B cell (primary cell): ENCODE data around the gene TMPRSS5. TPM values are rescaled to one million over a fixed set of nuclear protein-coding genes. Genes with fewer than 3 reads are reported as not detected.

Source experiments
- ATAC-seq: fragments of 200-7000 bp; cut with Tn5 transposase; one replicate; pipeline ENCODE4 v1.10.0; 2021; ENCODE audit warnings: low read depth, mild to moderate bottlenecking, moderate number of reproducible peaks, moderate library complexity
- CTCF ChIA-PET: fragments of 350-600 bp; sonication (Branson Sonifier 250); formaldehyde crosslinking; loops from one replicate; lab custom pipeline; 2021; ENCODE audit warnings: antibody characterized with exemption, inconsistent platforms; lab: Charles Lee
- POLR2A ChIA-PET: fragments of 350-600 bp; sonication (Branson Sonifier 250); formaldehyde crosslinking; loops from one replicate; lab custom pipeline; 2021; ENCODE audit warnings: antibody characterized with exemption; lab: Charles Lee
- DNase-seq: peaks from one replicate; pipeline ENCODE4 v3.0.0; 2013
- H2AFZ ChIP-seq: 2 replicates; pipeline ENCODE4 v1.6.1; 2012; ENCODE audit warnings: mild to moderate bottlenecking, low read depth, low read length; ENCODE audit not compliant: insufficient read depth, poor library complexity, severe bottlenecking
- H3K27ac ChIP-seq, 2 donors: 1 replicate in 1 of 2; 2 replicates in 1 of 2; pipeline ENCODE4 v1.5.1; 2012 to 2013; ENCODE audit warnings: low read length in 2 of 2, mild to moderate bottlenecking in 2 of 2, moderate library complexity in 1 of 2
- H3K27me3 ChIP-seq, 4 experiments: fragments of 200-600 bp in 1 of 4; sonication (generic) in 1 of 4; replicated peaks in 1 of 4; 1 replicate in 2 of 4; 2 replicates in 2 of 4; pipeline versions ENCODE4 v1.6.1 to v1.7.0; 2013 to 2016; ENCODE audit warnings: low read length in 3 of 4, mild to moderate bottlenecking in 2 of 4, mixed read lengths in 1 of 4, moderate library complexity in 1 of 4; ENCODE audit not compliant: insufficient read depth in 4 of 4, control insufficient read depth in 3 of 4; ENCODE audit errors: control extremely low read depth in 1 of 4
- H3K36me3 ChIP-seq, 2 experiments: replicated peaks in 1 of 2; 1 replicate in 1 of 2; 2 replicates in 1 of 2; pipeline versions ENCODE4 v1.6.1 to v1.7.1; 2013; ENCODE audit warnings: low read length in 1 of 2; ENCODE audit not compliant: insufficient read depth in 2 of 2, control insufficient read depth in 1 of 2; ENCODE audit errors: control extremely low read depth in 1 of 2, extremely low read depth in 1 of 2
- H3K4me1 ChIP-seq, 2 donors: fragments of 200-600 bp in 1 of 2; sonication (generic) in 1 of 2; 1 replicate in 1 of 2; 2 replicates in 1 of 2; pipeline versions ENCODE4 v1.5.1 to v1.6.1; 2013 to 2017; ENCODE audit warnings: low read length in 2 of 2; ENCODE audit not compliant: control insufficient read depth in 2 of 2, insufficient read depth in 2 of 2
- H3K4me2 ChIP-seq: replicated peaks from 2 replicates; pipeline ENCODE3; 2012; ENCODE audit warnings: mild to moderate bottlenecking, low read depth, low read length; ENCODE audit not compliant: poor library complexity, severe bottlenecking
- H3K4me3 ChIP-seq, 5 experiments: fragments of 200-600 bp in 1 of 5; sonication (generic) in 1 of 5; 1 replicate in 3 of 5; 2 replicates in 2 of 5; pipeline versions ENCODE4 v1.5.1 to v1.7.0; 2011 to 2016; ENCODE audit warnings: low read length in 4 of 5, mild to moderate bottlenecking in 4 of 5, low read depth in 2 of 5, control low read depth in 1 of 5, moderate library complexity in 1 of 5; ENCODE audit not compliant: insufficient read depth in 1 of 5; ENCODE audit errors: control extremely low read depth in 1 of 5, extremely low read depth in 1 of 5
- H3K79me2 ChIP-seq: fragments of 200-600 bp; sonication (generic); one replicate; pipeline ENCODE4 v1.6.0; 2016; ENCODE audit warnings: low read length; ENCODE audit not compliant: control insufficient read depth, insufficient read depth
- H3K9ac ChIP-seq: fragments of 200-600 bp; sonication (generic); 2 replicates; pipeline ENCODE4 v1.6.1; 2017; ENCODE audit warnings: mild to moderate bottlenecking, low read length, moderate library complexity
- H3K9me3 ChIP-seq, 3 donors: one replicate each; pipeline versions ENCODE4 v1.6.1 to v1.7.1; 2013; ENCODE audit warnings: low read length in 2 of 3; ENCODE audit not compliant: control insufficient read depth in 2 of 3, insufficient read depth in 1 of 3; ENCODE audit errors: control extremely low read depth in 1 of 3
- H4K20me1 ChIP-seq: 2 replicates; pipeline ENCODE4 v1.6.0; 2012; ENCODE audit warnings: mild to moderate bottlenecking, low read length; ENCODE audit not compliant: insufficient read depth, control insufficient read depth, poor library complexity, severe bottlenecking
- H3K27ac Mint-ChIP-seq: one replicate; pipeline ENCODE4 v1.8.0; 2021; ENCODE audit warnings: mixed read lengths
- H3K27me3 Mint-ChIP-seq: one replicate; pipeline ENCODE4 v1.8.0; 2021; ENCODE audit warnings: mixed read lengths
- H3K4me1 Mint-ChIP-seq: one replicate; pipeline ENCODE4 v1.8.0; 2021; ENCODE audit warnings: mixed read lengths
- H3K4me3 Mint-ChIP-seq: one replicate; pipeline ENCODE4 v1.8.0; 2021; ENCODE audit warnings: mixed read lengths
- H3K9me3 Mint-ChIP-seq: one replicate; pipeline ENCODE4 v1.8.0; 2022; ENCODE audit warnings: mixed read lengths; ENCODE audit not compliant: insufficient read depth
- CTCF ChIP-seq: fragments of 200-600 bp; IDR thresholded peaks from one replicate; pipeline ENCODE4 v1.8.0; 2022; ENCODE audit warnings: antibody characterized with exemption, mild to moderate bottlenecking
- EZH2 ChIP-seq: IDR thresholded peaks from 2 replicates; pipeline ENCODE4 v1.6.1; 2012; ENCODE audit warnings: borderline replicate concordance, low read depth, mild to moderate bottlenecking, moderate library complexity, low read length; ENCODE audit not compliant: insufficient read depth, poor library complexity, severe bottlenecking
- WGBS: methylation state at CpG from one replicate; pipeline ENCODE4 v1.1.5; 2013; ENCODE audit warnings: missing lambda C conversion rate; ENCODE audit not compliant: insufficient coverage; 5-methylcytosine and 5-hydroxymethylcytosine counted together
- intact Hi-C: fragments of 100-400 bp; cut with micrococcal nuclease; formaldehyde crosslinking; loops from one replicate; pipeline ENCODE4 v1.10.0; 2022
- polyA plus RNA-seq: library from polyadenylated mRNA; depleted of rRNA; stranded (reverse); fragments of >200 nt; gene quantifications from 2 replicates; pipeline ENCODE4 v1.2.3, GENCODE V29; 2012
- total RNA-seq, 2 donors: library from RNA; stranded (reverse); fragments of 120-200 nt in 1 of 2; gene quantifications; 1 replicate in 1 of 2; 2 replicates in 1 of 2; pipeline versions ENCODE4 v1.2.3 to v1.2.4, GENCODE V29; 2013 to 2022

TMPRSS5 gene
- total and polyA plus RNA-seq, 2 donors (not counting 1 experiment from before 2014, with no cell fraction given), result 0.74 to 0.86 TPM

- WGBS, result no CpG with 5 or more reads among the region's 1 CpG
- DNase-seq, result no peak
- CTCF ChIA-PET, result no interaction called here
- Histone ChIP-seq H3K4me3 (no peak overlapping the region), H3K36me3 (no peaks in the 10 kb centered on the region), H2AFZ (no peak overlapping the region), H3K4me2 (no peak overlapping the region), H3K27ac (no peak overlapping the region), H4K20me1 (no peaks in the 10 kb centered on the region), H3K9me3 (peaks cover 0 to 16% (median 0%) of the 10 kb centered on the region in 3 donors), H3K27me3 (no peaks in the 10 kb centered on the region), H3K79me2 (no peaks in the 10 kb centered on the region), H3K4me1 (no peaks in the 10 kb centered on the region), H3K9ac (no peak overlapping the region)
- H3K9me3 Mint-ChIP-seq, result peaks cover 16% of the 10 kb centered on the region
- POLR2A ChIA-PET, result no interaction called here
- no peak overlapping the region for H3K4me3 Mint-ChIP-seq
- intact Hi-C loops, result no loop called here
- peaks cover 3% of the 10 kb centered on the region for H3K4me1 Mint-ChIP-seq
- TF ChIP-seq CTCF (no peak), EZH2 (no peak)
- no peaks in the 10 kb centered on the region for H3K27me3 Mint-ChIP-seq
- ATAC-seq, result no peak
- no peak overlapping the region for H3K27ac Mint-ChIP-seq
Measured at GRCh38 chr11:113701491-113701890, 4.6 kb downstream of the TMPRSS5 start.

- POLR2A ChIA-PET, result no interaction called here
- H3K9me3 Mint-ChIP-seq, result peaks cover 8% of the 10 kb centered on the region
Measured at GRCh38 chr11:113698515-113698914, 7.6 kb downstream of the TMPRSS5 start.

More at GRCh38 chr11:113698515-113698914, 7.6 kb downstream of the TMPRSS5 start:
- Histone ChIP-seq H3K9ac (no peak overlapping the region), H3K27ac (no peak overlapping the region), H3K9me3 (peaks cover 0 to 12% (median 0%) of the 10 kb centered on the region in 3 donors), H2AFZ (no peak overlapping the region), H3K36me3 (no peaks in the 10 kb centered on the region), H3K27me3 (no peaks in the 10 kb centered on the region), H3K4me3 (no peak overlapping the region), H3K4me2 (no peak overlapping the region), H3K4me1 (no peaks in the 10 kb centered on the region), H4K20me1 (no peaks in the 10 kb centered on the region), H3K79me2 (no peaks in the 10 kb centered on the region)
- CTCF ChIA-PET, result no interaction called here
- 83% methylated on average over 3 of the region's 3 CpGs for WGBS
- no peak overlapping the region for H3K27ac Mint-ChIP-seq
- H3K4me1 Mint-ChIP-seq, result peaks cover 3% of the 10 kb centered on the region
- no peak for DNase-seq
- no peak for ATAC-seq
- intact Hi-C loops, result no loop called here
- no peaks in the 10 kb centered on the region for H3K27me3 Mint-ChIP-seq
- TF ChIP-seq EZH2 (no peak), CTCF (no peak)
- H3K4me3 Mint-ChIP-seq, result no peak overlapping the region
